Epithelial cell of prostate (primary cell): ENCODE data around the gene ABCD4.
"Not testable (repeated sequence)": the region's sequence is repeated elsewhere in the genome, so short reads cannot be mapped to it uniquely, and the experiment has no call there.

ENCODE experiments used
- DNase-seq: peaks from one replicate; pipeline ENCODE4 v3.0.0-alpha.2; 2011; ENCODE audit warnings: low read depth, low spot score
- H3K27ac ChIP-seq: fragments of 450-650 bp; 2 replicates; pipeline ENCODE4 v1.5.1; 2017; ENCODE audit warnings: mild to moderate bottlenecking

The ABCD4 gene

DNA sequence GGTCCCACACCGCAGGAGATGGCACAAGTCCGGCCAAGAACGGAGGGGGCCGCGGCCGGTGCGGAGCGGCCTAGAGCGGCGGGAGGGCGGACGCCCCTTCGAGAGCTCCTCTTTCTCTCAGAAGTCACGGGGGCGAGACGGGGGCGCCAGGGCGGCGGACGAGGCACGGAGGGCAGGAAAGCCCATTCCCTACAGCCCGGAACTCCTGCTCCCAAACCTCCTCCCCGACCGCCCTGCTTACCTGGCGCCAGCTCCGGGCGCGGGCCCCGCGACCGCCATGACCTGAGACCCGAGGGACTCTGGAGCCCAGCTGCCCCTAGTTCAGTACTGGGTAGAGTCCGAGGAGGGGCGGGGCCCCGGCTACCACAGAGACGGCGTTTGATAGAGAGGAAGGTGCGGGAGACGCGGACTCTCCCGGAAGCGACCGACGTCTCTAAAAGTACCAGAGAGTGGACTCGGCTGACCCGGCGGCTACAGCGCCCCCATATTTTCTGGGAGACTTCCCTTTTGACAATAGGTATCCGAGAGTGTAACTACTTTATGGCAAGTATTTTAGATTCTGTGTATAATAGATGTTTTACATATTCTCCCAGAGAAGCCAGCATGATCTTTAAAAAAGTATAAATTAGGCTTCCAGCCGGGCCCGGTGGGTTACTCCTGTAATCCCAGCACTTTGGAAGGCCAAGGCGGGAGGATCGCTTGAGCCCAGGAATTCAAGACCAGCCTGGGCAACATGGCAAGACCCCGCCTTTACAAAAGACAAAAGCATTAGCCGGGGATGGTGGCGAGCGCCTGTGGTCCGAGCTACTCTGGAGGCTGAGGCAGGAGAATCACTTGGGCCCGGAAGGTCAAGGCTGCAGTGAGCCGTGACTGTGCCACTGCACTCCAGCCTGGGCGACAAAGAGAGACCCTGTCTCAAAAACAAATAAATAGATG, at the start of gene ABCD4:
Gene ABCD4 (minus strand): TSS at position 301 of the 936 bp plus-strand sequence. CDS start 22 bp downstream, at position 279.
- H3K27ac ChIP-seq: peak within 1 kb of the TSS; percentile 57
- peak; percentile 43 for DNase-seq

DNA sequence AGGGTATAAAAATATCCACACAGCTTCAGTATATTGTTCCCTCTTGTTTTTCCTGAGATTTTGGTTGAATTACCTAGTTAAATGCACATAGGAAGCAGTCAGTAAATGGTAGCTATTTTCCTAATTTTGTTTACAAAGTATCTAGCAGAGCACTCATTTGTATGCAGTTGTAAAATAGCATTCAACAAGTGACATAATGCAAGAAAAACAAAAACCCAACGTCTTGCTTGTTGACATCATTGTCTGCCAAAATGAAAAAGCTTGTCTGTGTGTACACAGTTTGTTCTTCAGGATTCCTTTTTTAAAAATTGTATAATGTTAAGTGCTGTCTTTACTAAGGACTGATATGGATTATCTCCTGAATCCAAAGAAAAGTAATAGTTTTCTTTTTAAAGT, 48.2 kb upstream of the ABCD4 start:
- no peak overlapping the region for H3K27ac ChIP-seq
- no peak for DNase-seq

DNA sequence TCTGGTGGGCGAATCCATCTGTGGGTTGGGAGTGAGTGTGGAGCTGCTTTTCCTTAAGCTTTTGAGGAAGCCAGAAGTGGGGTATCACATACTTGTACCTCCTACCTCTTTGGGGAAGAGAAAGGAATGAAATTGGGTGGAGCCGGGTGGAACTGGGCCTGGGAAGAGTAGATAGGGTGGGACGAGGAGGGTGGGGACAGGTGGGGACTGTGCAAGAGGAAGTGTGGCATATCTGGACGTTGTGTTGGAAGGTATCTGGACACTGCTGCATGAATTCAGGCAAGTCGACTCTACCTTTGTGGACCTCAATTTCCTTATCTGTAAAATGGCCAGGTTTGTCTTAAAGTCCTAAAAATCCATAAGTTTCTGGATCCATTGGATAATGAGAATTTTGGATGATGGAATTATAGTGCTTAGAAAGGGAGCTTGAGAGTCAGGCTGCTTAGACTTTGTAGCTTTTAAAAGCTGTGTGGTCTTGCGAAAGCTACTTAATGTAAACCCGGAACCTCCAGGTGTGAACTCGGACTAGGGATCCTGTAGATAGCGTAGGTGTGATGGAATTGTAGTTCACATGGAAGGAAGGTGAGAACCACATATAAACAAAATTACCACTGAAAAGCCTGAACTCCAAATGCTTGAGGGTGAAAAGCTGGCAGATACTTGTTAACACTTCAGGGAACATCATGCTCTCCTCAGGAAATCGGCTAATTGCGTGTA, 47.6 kb upstream of the ABCD4 start:
- no peak overlapping the region for H3K27ac ChIP-seq

DNA sequence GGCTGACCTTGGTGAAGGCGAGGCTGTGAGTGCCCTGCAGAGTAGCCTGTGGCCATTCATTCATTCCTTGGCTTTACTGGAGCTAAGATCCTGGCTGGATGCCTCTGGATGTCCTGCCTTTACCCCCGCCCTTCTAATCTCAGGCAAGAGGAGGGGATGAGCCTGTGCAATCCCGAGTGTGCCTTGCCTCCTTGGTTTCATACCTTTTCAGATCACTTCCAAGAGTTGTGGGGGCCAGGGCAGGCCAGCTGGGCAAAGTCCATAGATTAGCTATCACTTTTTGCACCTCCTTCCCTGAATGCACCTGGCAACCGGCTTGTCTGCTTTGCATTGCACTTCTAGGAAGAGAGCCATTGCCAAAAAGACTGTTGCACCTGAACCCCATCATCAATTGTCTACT, 47.0 kb upstream of the ABCD4 start:
- H3K27ac ChIP-seq: no peak overlapping the region
- DNase-seq: no peak

More for the DNA sequence above, 47.6 kb upstream of the ABCD4 start:
- DNase-seq: no peak

DNA sequence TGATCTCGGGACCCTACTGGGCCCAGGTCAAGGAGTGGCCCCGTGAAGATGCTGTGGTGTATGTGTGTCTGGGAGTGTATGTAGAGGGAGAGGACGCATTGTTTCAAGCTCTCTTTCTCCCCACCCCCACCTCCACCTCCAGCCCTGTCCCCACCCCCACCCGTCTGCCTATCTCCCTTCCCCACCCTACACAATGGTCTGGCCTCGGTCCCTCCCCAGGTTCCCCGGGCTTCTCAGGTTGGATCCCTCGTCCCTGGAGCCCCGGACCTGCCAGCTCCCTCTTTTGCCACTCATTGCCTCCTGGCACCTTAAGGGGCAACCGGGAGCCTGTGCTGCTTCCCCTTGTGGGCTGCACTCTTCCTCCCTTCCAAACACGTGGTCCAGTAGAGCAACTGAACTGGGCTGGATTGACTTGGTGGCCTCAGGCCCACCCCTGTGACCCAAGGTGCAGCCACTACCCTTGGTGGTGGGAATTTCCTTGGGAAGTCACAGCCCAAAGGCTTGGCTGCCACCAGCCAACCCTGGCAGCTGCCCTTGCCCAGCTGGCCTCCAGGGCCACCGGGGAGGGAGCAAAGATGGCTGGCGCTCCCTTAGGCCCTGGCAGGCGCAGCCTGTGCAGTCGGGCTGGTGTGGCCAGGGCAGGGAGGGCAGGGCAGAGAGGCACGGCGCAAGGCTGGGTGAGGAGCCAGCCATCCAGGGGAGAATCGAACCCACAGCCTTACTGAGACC, 46.2 kb upstream of the ABCD4 start:
- DNase-seq: no peak
- H3K27ac ChIP-seq: no peak overlapping the region

DNA sequence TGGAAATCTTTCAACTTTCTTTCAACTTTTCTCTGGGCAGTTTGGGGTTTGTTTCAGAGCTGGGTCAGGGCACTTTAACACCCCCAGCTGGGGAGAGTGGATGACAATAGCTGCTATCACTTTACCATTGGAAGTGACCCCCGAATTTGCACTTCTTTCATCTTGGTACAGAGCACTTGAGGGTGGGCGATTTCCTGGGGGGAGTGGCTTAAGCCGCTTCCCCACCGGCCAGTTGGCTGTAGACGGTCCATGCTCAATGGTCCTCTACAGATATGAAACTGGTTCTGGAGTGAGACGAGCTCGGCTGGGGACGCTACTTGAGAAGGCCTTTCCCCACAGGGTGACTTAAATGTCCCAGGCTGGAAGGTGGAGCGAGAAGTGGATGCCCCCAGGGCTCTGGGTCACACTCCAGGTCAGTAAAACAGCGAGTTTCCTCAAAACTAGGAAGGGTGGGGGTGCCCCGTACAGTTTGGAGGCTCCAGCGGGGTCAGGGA, 45.6 kb upstream of the ABCD4 start, which contains the start of gene VRTN:
Gene VRTN (plus strand): TSS at position 231 of the 494 bp plus-strand sequence. CDS start 8,313 bp downstream, outside the sequence.
- H3K27ac ChIP-seq: no peak within 1 kb of the TSS
- DNase-seq: no peak

DNA sequence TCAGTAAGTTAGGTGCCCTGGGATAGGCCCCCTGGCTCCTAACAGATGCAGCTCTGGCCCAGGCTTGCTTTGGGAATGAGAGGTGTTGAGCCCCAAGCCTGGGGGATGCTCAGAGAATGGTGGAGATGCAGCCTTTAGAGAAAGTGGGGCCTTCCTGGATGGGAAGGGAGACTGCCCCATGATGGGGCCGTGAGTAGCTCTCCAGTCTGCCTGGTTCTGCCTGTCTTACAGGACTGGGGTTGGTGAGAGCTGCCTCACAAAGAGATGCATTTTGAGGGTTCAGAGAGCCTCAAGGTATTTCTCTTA, 45.0 kb upstream of the ABCD4 start:
- no peak overlapping the region for H3K27ac ChIP-seq
- DNase-seq: no peak

DNA sequence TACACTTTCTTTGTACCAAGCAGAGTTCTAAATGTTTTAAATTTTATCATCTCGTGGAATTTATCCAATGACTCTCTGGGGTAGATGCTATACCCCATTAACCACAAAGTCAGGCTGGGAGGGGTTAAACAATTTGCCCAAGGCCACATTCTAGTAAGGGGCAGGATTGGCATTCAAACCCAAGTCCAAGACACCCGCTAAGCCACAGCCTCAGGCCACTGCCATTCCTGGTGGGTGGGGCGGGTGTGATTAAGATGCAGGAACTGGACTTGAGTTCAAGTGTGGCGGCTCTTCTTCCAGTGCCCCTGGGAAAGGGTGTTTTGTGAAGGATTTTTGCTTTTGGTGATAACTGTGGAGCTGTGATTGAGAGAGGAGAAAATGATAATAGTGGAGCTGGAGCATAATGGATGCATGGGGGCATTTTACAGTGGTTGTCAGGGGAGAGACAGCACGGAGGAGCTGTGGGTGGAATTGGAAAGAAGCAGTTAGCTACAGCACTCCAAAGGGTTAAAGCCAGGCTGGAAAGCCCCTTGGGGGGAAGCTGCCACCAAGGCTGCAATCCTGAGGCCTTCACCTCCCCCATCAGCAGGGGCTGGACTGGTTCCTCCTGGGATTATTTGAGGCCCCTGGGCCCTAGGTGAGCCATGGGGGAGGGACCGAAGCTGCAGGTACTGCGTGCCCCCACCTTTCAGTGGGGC, 44.5 kb upstream of the ABCD4 start:
- DNase-seq: no peak
- H3K27ac ChIP-seq: no peak overlapping the region

DNA sequence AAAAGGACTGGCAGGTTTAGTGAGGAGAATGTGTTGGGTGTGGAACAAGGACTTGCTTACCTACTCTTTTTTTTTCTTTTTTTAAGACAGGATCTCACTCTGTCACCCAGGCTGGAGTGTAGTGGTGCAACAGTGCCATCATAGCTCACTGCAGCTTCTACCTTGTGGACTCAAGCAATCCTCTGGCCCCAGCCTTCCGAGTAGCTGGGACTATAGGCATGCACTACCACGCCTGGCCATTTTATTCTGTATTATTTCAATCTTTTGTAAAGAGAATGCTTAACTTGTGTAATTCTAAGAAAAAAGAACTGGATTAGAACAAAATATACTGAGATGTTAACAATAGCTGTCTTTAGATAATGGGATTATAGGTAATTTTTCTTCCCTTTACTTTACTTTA, 43.6 kb upstream of the ABCD4 start:
- DNase-seq: no peak
- no peak overlapping the region for H3K27ac ChIP-seq

DNA sequence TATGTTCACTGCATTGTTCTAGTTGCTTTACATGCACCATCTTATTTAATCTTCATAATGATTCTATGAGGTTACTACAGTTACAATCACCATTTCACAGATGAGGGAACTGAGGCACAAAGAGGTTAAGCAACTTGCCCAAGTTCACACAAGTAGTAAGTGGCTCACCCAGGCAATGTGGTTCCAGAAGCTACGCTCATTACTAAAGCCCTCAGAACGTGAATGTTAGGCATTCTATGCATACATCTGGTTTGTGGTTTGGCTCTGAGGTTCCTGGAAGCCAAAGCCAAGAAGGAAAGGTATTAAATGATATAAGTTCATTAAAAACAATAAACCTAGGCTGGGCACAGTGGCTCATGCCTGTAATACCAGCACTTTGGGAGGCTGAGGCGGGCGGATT, 31.2 kb upstream of the ABCD4 start:
- DNase-seq: peak; percentile 53

DNA sequence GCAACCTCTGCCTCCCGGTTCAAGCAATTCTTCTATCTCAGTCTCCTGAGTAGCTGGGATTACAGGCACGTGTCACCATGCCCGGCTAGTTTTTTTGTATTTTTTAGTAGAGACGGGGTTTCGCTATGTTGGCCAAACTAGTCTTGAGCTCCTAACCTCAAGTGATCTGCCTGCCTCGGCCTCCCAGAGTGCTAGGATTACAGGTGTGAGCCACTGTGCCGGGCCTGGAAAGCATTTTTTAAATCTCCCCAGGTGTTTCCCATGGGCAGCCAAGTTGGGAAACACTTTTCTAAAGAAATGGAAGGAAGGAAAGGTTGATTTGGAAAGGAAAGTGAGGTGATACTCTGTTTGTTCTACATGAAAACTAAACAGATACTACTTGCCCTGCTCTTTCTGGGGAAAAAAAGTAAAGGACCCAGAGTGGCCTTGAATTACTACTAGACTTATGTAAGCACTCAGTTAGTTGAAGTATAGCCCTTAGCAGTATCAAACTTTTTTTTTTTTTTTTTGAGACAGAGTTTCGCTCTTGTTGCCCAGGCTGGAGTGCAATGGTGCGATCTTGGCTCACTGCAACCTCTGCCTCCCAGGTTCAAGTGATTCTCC, 27.3 kb upstream of the ABCD4 start:
- H3K27ac ChIP-seq, DNase-seq: not testable (repeated sequence)

More for the DNA sequence above, 31.2 kb upstream of the ABCD4 start:
- no peak overlapping the region for H3K27ac ChIP-seq

DNA sequence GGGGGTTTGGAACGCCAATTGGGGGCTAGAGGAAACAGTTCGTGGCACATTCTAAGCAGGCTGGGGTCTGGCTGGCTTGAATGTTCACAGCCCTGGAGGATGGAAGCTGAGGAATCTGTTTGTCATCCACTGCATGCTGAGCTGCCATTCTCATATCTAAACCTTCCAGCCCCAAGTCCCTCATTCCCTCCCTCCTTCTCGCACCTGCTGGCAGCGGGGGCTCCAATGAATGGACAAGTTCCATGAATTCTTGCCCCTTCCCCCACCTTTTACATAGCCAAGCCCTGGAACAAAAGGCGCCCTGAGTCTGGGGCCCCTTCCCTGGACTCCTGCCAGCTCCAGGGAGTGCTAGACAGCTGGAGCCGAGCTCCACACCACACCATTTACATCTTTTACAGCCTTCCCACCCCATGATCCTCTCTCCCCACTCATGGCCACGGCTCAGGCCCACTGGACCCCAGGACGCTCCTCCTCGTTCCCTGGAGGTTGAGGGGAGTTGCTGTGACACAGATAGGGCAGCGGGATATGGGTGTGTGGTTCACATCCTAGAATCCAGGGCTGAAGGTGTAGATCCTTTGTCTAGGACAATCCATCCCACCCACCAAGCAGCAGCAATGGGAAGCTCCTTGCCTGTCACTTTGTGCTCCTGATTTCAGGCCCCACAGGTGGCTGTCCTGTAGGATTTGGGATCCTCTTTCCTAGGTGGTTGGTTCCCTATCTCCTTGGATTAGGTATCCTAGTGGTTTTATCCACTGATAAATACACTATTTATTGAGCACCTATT, 23.8 kb upstream of the ABCD4 start:
- no peak for DNase-seq
- no peak overlapping the region for H3K27ac ChIP-seq

DNA sequence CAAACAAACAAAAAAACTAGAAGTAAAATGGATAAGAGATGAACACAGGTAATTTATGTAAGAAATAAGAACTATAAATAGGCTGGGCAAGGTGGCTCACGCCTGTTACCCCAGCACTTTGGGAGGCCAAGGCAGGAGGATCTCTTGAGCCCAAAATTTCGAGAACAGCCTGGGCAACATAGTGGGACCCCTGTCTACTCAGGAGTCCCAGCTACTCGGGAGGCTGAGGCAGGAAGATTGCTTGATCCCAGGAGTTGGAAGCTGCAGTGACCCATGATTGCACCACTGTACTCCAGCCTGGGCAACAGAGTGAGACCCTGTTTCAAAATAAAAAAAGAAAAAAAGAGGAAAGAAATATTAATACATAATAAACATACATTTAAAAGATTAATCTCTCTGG, 22.7 kb upstream of the ABCD4 start:
- H3K27ac ChIP-seq: no peak overlapping the region
- DNase-seq: no peak

DNA sequence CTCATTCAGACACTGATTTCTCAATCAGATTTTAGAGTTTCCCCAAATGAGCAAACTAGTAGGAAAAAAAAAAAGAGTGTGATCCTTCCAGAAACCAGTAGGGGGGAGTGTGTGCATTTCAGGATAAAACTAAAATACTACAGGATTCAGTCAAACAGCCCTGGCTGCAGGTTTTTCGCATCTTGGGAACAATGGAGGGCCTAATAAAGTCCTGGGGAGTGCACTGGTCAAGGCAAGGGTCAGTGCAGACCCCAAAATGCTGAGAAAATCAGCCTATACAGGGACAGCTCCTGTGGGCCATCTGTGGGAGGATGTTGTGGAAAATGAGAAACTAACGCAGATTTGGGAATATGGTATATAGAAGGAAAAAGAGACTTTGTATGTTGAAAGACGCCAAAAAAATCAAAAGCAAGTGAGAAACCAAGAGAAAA, 22.2 kb upstream of the ABCD4 start:
- no peak for DNase-seq

DNA sequence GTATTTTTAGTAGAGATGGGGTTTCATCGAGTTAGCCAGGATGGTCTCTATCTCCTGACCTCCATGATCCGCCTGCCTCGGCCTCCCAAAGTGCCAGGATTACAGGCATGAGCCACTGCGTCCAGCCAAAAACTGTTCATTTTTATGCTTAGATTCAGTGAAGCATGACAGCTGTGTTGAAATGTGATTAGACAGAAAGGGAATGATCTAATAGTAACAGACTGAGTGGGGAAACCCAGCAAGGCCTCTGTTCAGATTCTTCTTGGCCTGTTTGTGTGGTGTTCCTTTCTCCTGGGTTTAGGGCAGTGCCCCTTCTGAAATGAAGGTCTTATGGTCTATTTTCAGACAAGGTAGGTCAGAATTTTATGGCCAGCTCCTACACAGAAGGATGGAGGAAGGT, 11.8 kb upstream of the ABCD4 start:
- no peak for DNase-seq
- no peak overlapping the region for H3K27ac ChIP-seq

More for the DNA sequence above, 22.2 kb upstream of the ABCD4 start:
- H3K27ac ChIP-seq: no peak overlapping the region

DNA sequence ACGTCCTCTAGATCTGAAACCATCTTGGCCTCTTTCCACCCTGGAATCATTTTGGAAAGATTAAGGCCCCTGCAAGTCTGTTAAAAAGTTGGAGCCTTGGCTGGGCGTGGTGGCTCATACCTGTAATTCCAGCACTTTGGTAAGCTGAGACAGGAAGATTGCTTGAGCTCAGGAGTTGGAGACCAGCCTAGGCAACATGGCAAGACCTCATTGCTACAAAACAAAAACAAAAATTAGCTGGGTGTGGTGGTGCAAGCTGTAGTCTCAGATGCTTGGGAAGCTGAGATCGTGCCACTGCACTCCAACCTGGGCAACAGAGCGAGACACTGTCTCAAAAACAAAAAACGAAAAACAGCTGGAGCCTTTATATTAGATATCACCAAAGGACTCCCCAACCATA, 10.9 kb upstream of the ABCD4 start:
- H3K27ac ChIP-seq: no peak overlapping the region
- no peak for DNase-seq

DNA sequence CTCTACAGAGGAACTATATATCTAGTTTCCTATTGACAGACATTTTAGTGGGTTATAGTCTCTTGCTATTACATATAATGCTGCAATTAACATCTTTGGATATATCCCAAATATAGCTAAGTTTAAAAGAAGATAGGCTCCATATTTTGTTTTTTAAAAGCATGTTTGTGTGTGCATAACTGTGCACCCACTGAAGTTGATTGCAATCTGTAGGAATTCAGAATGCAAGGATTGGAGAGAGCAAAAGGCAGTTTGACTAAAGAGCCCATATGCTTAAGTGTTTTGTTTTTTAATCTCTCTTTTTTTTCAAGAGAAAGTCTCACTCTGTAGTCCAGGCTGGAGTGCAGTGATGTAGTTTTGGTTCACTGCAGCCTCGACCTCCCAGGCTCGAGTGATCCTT, 9.4 kb upstream of the ABCD4 start:
- no peak for DNase-seq
- H3K27ac ChIP-seq: no peak overlapping the region

DNA sequence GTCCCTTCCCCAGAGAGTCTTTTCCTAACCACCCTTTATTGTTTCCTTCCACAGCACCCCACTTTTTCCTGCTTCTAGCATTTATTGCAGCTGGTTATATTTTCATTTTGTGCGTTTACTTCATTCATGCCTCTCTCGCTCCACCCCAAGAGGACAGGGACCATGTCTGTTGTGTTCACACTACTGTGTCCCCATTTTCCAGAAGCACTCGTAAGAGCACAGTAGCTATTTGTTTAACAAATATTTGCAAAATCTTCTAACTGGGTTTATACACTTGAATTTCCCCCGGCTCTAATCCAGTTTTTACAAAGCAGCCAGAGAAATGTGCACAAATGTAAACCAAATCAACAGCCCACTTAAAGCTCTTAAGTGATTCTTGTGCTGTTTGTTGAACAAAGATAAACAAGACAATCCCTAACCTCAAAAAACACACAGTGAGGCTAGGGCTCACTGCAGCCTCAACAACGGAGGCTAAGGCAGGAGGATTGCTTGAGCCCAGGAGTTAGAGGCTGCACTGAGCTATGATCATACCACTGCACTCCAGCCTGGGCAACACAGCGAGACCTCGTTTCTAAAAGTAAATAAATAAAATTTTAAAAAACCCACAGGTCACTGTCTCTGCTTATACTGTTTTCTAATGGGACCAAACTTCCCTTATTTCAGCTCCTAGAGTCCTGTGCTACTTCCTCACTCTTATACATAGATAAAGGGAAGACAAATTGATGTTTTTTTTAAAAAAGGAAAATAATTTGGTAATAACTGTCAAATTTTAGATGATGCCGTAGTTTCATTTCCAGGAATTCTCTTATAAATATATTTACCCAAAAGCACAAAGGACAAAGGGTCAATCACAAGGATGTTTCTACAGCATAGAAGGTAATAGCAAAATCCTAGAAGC, 6.6 kb upstream of the ABCD4 start:
- no peak for DNase-seq

More for the DNA sequence above, 6.6 kb upstream of the ABCD4 start:
- no peak overlapping the region for H3K27ac ChIP-seq
